DMS79 (cell line): ENCODE data around the gene ITCH.

ENCODE experiments used
- DNase-seq: peaks from one replicate; lab custom pipeline; 2025; lab: John Stamatoyannopoulos, UW

ITCH gene

GRCh38 chr20:34532320-34532719, 169.2 kb downstream of the ITCH start:
- DNase-seq, result no peak

- DNase-seq, result no peak
Observed at GRCh38 chr20:34532756-34533155, 169.7 kb downstream of the ITCH start.

- no peak for DNase-seq
Observed at GRCh38 chr20:34534391-34535165, 171.5 kb downstream of the ITCH start.

GRCh38 chr20:34535301-34535840, 172.3 kb downstream of the ITCH start:
- DNase-seq, result no peak

- no peak for DNase-seq
Observed at GRCh38 chr20:34535857-34536256, 172.8 kb downstream of the ITCH start.

GRCh38 chr20:34536798-34537394, 173.8 kb downstream of the ITCH start:
- DNase-seq, result no peak

GRCh38 chr20:34537651-34538050, 174.6 kb downstream of the ITCH start:
- no peak for DNase-seq

GRCh38 chr20:34538671-34539123, 175.6 kb downstream of the ITCH start:
- no peak for DNase-seq

GRCh38 chr20:34539756-34540155, 176.7 kb downstream of the ITCH start:
- DNase-seq, result no peak

- DNase-seq, result no peak
Observed at GRCh38 chr20:34540596-34541263, 177.7 kb downstream of the ITCH start.

GRCh38 chr20:34541264-34541901, 178.3 kb downstream of the ITCH start:
- no peak for DNase-seq

GRCh38 chr20:34541917-34542316, 178.8 kb downstream of the ITCH start:
- no peak for DNase-seq

- DNase-seq, result no peak
Observed at GRCh38 chr20:34542439-34542838, 179.4 kb downstream of the ITCH start.

- no peak for DNase-seq
Observed at GRCh38 chr20:34543463-34544056, 180.5 kb downstream of the ITCH start.

- peak; percentile 15 for DNase-seq
Observed at GRCh38 chr20:34544109-34544796, 181.2 kb downstream of the ITCH start.

- DNase-seq, result peak; percentile 83
Observed at GRCh38 chr20:34546751-34547181, 183.7 kb downstream of the ITCH start.

- DNase-seq, result no peak
Observed at GRCh38 chr20:34547844-34548613, 185.0 kb downstream of the ITCH start.

- no peak for DNase-seq
Observed at GRCh38 chr20:34549291-34549928, 186.3 kb downstream of the ITCH start.

- no peak for DNase-seq
Observed at GRCh38 chr20:34549929-34550305, 186.8 kb downstream of the ITCH start.

GRCh38 chr20:34552569-34552968, 189.5 kb downstream of the ITCH start:
- no peak for DNase-seq
